Activated CD4-positive, CD25-positive, alpha-beta regulatory T cell treated with anti-CD3 and anti-CD28 coated beads, Interleukin-2, amount 50 U/mL, for 24 hours (primary cell): ENCODE data around the gene IFIH1.

Experiments
- ATAC-seq, 2 donors: fragments of 150-1000 bp; cut with Tn5 transposase; one replicate each; pipeline ENCODE4 v1.10.0; 2021; ENCODE audit warnings: mild to moderate bottlenecking in 1 of 2, moderate library complexity in 1 of 2

Gene IFIH1

DNA sequence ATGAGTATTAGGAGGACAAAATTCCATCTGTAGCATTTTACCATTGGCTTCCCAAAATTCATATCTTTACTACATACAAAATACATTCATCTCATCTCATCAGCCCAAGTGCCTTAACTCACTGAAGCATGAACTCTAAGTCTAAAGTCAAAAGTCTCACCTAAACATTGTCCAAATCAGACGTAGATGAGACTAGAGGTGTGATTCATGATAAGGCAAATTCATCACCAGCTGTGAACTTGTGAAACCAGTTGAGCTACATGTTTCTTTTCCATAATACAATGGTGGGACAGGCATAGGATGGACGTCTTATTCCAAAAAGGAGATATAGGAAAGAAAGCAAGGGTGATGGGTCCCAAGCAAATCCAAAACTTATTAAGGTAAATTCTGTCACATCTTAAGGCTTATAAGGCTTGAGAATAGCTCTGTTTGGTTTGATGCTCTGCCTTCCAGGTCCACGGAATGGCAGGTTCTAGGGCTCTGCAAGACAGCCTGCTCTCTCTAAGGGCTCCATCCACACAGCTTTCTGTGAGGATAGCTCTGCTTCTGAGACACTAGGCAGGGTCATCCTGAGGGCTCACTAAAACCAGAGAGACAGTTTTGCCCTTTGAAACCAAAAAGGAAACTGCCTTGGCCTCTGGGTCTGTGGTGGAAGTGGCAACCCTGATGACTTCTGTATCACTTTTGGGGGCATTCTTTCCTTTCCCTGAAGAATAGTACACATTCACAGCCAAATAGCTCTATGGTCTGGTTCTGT is 9.6 kb downstream of the IFIH1 start:
- ATAC-seq: peak in 1 of 2 donors; percentile 13

DNA sequence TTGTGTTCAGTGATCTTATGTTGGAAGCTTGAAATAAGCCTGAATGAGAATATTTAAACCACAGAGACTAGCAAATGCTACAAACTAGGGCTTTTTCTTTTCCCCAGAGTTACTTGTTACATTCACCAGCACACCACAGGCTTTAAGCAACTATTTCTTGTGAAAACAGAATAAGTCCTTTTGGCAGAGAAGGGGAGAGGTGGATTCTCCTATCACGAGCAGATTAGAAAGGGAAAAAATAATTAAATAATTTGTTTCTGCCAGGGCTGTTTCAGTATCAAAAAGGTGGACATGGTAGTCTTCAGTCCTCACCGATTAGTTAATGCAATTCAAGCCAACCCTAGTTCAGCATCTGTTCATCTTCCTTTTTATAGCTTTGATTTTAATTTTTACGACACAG is 12.6 kb downstream of the IFIH1 start:
- no peak for ATAC-seq

DNA sequence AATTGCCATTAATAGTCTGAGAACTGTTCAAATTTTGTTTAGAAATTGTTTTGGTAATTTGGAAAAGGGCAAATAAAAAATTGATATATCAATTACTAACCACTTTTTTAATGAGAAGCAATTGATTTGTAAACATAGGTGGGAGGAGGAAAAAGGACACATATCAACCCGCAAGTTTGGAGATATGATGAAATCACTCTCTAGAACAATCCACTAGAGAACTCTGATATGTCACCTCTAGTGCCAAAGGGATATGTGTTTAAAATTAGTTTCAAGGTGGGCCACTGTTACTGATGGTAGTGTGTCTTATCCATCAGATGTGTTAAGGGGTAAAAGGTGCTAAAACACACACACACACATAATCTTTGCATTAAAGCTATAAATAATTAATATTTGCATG is 16.6 kb downstream of the IFIH1 start:
- ATAC-seq: no peak

DNA sequence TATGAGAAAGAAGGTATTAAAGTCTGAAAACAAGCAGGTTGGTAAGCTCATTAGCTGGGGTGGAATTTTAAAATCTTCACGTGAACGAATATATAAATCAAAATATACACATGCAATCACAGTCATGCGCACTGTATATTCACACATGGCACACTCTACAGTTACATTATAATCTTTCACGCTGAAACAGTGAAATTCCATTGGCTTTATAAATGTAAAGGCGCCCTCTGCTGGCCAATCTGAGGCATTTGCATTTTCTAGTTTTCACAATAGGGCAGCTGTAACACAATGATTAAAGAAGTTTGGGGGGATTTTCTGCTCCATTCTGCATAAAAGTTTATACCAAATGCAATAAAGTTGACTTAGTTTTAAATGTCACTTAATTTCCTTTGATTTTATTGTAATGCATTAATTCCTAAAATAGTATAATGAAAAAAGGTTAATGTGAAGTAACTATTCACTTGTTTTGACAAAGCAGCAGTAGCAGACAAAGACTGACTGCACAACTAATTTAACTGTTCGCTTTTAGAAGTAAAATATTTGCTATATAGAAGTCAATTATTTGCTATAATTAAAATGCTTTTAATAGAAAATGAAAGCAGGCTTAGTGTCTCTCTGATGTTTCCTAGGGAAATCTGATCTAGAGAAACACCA is 17.2 kb downstream of the IFIH1 start:
- ATAC-seq: peak; percentile 44 to 59

DNA sequence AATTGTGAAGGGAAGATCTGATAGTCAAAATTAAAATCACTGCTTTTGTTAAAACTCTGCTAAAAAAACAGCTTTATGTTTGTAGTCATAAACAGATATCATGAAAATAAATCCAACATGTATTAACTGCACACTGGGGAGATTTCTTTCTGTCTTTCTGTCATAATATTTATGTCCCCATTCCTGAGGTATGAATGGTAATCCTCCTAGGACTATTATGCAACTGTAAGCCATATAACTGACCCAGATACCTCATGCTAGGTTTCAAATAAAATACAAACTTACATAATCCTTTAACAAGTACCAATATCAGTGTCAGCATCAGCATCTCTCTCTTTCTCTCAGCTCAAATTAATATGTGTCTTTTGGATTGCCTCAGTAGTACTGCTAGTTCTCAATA is 18.2 kb downstream of the IFIH1 start:
- no peak for ATAC-seq

DNA sequence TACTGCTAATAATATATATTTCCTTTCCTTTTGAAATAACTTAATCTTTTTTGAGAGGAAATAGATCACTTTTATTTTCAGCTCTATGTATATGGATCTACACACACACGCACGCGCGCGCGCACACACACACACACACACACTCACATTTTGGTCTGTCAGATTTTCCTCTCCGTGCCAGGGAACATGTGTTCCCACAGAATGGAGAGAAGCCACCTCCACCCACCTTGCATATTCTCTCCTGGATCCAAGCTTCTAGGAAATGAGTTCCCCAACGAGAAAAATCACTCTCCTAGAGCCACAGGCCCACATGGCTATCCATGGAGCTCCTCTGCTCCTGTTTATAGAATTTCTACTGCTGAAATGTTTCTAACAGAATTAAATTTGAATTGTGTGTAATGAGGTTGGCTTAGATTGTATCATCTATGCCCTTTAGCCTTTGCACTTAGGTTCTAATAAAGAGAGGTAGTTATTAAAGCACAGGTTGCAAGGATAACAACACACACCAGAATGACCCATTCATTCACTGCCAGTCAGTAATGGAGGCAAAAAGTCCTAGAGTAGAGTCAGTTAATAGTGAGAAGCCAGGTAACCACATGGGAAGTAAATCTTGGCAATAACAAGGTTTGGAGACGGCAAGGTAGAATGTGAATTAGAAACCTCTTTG is 19.7 kb downstream of the IFIH1 start:
- no peak for ATAC-seq

DNA sequence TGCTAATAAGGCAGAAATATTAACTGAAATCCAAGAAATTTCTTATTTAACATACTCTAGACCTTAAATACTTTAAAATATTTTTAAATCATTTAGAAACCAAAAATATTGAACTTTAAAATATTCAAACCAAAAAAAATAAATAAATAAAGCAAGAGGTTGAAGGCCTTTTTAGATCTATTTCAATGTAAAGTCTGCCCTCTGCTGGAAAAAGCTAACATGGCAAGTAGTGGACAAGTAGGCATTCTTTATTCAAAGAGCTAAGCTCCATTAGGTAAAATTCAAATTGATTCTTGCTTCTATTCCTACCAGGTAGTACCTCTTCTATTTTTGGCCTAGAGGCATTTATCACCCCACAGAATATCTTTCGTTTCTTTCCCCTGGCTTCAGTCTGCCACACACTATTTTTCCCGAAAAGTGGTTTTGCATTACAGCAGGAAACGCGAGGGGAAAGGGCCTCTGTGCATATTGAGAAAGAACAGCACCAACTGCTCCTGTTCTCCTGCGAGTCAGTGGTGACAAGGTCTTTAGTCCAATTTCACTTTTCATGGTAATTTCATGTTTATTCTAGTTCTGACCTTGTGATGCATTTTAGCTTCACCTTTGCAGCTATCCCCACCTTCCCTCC is 20.4 kb downstream of the IFIH1 start:
- no peak for ATAC-seq

DNA sequence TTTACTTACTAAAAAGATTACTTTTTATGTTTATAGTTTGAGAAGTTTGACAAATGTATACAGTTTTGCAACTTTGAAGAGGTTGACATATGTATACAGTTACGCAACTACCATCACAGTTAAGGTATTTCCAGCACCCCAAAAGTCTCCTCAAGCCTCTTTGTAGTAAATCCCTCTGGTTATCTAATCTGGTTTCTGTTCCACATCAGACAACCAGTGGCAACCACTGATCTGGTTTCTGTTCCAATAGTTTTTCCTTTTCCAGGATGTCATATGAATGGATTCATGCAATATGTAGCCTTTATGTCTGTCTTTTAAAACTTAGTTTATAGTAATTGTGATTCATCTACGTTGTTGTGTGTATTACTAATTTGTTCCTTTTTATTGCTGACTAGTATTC is 23.5 kb downstream of the IFIH1 start:
- no peak for ATAC-seq

DNA sequence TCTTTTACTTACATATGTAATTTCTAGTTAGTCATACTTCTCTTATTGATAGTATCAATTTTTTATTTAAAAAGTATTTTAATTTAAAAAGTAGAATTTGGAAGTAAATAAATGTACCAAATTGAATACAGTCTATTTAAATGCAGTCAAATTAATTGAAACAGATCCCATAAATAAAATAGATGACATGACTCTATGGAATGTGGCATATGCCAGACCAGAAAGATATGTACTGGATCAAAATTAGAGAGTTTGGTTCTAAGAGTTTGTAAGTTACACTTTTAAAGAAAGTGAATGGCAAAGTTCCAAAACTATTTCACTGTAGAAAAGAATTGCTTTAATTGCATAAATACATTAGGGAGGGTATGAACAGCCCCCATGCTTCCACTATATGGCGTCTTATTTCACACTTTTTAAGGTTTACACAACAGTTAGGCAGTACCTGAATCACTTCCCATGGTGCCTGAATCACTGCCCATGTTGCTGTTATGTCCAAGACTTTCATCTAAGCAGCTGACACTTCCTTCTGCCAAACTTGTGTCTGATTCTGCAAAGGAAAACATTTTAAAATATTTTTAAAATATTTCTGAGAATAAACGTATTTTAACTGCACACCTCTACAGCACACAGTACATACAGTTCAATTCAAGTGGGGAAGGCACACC is 25.2 kb downstream of the IFIH1 start:
- no peak for ATAC-seq

DNA sequence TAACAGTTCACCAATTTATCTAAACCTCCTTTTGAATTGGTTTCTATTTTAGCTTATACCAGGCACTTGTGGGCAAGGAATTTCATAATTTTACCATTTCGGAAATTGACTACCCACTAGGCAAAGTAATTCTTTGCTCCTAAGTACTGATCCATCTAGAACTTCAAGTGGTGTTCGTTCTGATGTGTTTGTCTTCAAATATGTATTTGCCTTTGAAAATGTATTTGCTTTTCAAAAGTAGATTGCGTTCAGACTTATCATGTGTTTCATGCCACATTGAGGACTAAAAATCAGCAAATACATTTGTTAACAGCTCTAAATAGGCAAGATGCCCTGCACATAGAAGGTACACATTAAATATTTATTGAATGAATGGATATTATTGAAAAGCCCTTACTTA is 26.7 kb downstream of the IFIH1 start:
- no peak for ATAC-seq

DNA sequence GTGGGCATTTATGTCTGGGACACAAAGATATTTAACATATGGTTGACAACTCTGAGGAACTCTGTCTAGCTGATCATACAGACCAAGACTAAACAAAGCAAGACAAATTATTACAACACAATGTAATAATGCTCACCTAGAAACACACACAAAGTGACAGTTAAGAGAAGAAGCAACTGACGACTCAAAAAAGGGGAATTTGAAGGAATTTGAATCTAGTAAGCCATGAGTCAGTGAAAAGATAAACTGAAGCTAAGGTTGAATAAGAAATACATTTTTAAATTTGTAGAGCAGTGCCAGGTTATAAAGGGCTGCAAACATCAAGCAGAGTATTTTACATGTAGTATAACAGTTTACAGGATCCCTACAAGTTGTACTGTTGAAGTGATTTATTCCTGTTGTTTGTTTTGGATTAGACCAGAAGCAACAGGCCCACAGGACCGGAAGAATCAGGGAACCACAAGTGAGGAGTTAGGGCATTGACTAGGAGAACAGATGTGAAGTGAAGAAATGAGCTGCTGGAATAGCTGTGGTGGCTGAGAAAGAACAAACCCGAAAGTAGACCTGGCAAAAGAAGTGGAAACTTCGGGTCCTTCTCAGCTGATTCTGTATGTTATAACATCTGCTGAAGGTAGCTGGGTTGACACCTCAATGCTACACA is 35.6 kb downstream of the IFIH1 start:
- ATAC-seq: no peak

DNA sequence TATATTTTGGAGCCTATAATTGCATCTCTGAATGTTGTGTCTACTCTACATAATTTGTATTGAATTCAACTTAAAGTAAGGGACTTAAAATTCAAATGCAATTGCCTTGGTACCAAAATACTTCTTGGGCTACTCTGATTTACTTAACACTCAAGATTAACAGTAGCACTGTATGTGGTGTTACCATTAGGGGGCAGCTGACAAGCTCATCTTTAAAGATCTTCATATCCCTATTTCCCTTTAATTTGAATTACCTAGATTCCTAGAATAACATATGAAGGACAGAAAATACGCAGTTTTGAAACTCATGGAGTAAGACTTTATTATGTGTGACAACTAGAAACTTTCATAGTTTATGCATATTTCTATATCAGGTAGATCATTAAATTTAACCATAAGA is 37.8 kb downstream of the IFIH1 start:
- no peak for ATAC-seq

DNA sequence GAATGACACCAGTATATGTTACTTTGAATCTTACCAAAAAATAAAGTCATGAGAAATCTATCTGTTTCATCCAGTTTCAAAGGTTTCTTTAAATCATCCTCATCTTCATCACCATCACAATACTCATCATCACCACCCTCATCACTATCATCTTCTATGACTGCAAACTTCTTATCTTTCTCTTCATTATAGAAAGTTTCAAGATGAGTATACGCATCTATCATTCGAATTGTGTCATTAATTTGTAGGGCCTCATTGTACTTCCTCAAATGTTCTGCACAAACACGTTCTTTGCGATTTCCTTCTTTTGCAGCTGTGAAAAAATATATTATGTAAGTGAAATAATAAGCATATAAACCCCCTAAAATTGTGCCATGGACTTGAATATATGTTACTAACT is 41.1 kb downstream of the IFIH1 start:
- ATAC-seq: peak; percentile 71

DNA sequence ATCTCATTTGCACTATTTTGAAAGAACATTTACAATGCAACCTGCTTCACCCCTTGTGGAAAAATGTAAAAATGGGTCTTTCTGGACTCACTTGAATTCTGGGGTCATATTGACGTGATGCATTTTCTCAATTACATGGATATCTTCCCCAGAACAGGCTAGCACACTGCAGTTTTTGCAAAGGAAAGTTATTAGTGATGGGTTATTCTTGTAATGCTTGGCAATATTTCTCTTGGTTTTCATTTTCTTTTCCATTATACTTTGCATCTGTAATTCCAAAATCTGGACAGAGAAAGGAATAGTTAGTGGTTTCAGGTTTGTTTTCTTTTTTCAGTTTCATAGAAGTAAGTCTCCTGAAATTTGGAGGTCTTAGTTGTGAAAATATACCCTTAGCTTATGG is 50.5 kb downstream of the IFIH1 start:
- no peak for ATAC-seq

DNA sequence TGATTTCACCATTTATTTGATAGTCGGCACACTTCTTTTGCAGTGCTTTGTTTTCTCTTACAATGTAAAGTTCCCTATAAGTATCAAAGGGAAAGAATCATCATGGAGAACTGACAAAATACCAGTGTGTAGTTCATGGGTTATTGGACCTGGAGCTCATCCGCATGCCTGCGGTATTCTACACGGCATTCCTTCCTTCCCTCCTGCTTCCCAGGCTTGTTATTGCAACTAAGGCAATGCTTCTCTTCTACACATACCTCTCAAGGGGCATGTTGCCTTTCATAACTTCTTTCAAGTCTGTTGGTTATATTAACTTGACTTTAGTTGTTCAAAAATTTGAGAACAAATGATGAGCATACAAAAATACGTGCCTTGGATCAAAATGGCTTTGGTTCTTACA is 51.0 kb downstream of the IFIH1 start:
- no peak for ATAC-seq

DNA sequence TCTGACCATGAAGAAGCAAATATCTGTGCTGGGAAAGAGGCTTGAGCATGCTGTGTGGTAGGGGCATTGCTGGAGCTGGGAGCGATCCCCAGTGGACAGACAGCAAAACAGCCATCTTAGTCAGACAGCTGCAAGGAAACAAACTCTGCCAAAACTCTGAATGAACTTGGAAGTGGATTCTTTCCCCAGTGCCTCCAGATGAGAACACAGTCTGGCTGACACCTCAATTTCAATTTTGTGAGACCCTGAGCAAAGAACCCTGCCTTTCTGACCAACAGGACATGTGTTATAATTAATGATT is 52.1 kb downstream of the IFIH1 start:
- ATAC-seq: no peak

DNA sequence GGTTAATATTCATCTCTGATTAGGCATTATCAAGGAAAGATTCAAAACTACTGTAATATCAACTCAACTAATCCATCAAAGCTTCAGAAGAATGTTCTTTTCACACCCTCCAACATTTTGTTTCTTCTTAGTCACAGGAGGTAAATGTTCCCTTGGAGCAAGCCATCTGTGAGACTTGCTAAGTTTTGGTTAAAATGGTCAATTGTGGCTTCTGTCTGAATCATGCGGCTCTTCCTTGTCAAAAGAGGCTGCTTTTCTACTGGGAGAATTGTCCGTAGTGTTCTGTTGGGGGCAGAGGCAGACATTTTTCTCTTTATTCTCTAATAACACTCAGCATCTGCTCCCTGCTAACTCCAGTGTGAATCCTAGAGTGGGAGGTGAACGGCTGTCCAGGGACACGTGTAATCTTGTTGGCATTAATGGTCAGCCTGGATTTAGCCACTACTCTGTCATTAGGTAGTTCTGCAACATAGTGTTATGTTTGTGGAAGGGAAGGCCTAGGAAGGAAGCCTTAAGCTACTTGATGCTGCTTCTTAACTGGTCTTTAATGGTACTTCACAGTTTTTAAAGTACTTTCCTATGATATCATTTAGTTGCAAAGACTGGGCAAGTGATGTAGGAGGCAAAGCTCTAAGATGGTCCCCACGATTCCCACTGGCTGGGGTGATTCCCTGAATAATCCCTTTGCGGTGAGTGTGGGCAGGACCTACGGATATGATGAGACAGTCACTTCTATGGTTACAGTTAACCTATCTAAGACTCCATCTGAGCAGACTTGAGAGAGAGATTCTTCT is 52.6 kb downstream of the IFIH1 start:
- ATAC-seq: no peak

DNA sequence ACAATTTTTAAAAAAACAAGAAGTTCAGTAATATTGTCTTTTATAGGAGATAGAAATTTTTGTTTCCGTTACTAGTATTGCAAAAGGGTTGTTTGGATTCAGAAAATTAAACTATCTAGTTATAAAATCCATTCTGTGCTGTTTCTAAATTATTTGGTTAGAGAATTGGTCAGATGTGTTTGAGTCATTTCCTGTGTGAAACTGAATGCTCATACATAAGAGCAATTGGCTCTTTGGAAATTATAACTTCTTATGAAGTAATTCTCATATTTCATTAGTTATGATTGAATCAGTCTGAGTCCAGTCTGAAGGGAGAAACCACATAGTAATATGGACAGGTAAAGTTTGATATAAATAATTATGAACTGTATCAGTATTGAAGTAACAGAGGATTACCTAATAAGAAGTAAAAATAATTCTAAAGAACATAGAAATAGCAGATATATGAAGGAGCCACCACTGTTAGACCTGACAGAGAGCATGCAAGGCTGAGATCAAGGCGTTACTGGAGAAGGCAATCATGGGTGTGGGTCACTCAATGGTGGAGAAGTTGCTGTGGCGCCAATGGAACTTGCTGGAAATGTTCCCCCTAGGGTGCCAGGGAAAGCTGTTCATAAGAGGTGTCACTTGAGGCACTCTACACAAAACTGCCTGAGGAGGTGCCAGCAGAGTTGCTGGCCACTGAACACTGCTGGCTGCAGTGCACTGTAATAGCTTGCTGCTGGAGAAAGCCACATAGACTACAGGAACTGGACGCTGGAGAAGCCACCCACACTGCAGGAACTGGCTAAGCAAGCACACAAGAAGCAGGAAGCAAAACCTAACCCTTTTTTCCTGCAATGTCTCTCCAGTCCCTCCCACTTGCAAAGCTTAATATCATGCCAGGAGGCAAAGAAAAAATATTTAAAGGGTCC is 57.2 kb downstream of the IFIH1 start:
- peak; percentile 61 to 74 for ATAC-seq

DNA sequence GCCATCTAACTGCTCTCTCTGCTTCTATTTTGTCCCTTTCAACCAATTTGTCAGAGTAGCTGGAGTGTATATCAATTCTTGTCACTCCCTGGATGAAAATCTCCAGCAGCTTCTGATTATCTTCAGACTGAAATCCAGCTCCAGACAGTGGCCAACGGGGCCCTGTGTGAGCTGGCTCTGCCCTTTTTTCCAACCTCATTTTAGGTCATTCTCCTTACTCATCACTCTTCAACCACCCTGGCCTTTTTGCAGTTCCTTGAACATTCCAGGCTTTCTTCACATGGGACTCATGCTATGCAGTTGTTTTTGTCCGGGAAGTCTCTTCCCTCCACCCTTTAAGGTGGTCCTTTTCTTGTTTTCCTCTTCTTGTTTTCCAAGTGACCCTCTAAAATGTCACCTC is 59.8 kb downstream of the IFIH1 start:
- ATAC-seq: no peak

DNA sequence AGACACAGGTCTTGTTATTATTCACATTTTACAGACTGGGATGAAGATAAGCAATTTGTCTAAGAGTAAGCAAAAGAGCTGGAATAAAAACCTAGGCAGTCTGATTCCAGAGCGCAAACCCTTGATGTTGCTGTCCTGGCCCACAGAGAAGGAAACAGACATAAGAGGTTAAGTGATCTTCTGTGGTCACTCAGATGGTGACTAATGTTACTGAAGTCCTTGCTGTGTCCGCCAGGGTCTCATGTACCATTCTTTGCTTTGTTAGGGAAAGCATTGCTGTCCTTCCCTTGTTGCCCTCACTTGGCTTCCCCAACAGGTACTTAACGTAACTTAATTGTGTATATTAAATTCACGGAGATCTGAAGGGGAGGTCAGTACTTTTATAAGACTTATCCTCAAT is 60.3 kb downstream of the IFIH1 start:
- ATAC-seq: no peak

DNA sequence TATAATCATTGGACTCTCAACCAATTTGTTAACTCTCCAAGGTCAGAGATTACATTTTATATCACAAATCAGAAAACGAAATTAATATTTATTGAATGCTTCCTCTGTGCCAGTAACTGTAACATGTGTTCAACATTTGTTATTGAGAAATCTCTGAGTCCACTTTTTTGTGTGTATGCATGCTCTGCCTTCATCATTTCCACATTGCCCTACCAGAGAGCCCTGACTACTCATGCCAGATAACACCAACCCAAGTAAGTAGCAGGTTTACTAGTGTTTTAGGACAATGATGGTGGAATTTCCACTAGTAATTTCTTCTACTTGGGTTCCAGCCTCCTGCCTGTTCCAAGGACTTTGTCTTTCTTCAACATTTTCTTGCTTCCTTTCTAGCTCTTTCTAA is 61.1 kb downstream of the IFIH1 start:
- ATAC-seq: no peak
